DOHH2 (cell line): ENCODE data around the gene MACROD2.

Source experiments
- H3F3A ChIP-seq: fragments of 200-600 bp; sonication (generic), shearing (Covaris generic); 2 replicates; pipeline ENCODE4 v1.6.0; 2016; ENCODE audit warnings: antibody characterized with exemption, mild to moderate bottlenecking; ENCODE audit not compliant: control insufficient read depth, insufficient read depth
- H3K27ac ChIP-seq: fragments of 200-600 bp; sonication (generic); 2 replicates; pipeline ENCODE4 v1.5.1; 2014; ENCODE audit warnings: low read depth, mild to moderate bottlenecking, low read length, moderate library complexity
- H3K27me3 ChIP-seq: fragments of 200-600 bp; sonication (generic); 2 replicates; pipeline ENCODE4 v1.6.1; 2014; ENCODE audit warnings: mild to moderate bottlenecking, low read length, mixed read lengths; ENCODE audit not compliant: control insufficient read depth
- H3K36me3 ChIP-seq: fragments of 200-600 bp; sonication (generic); 2 replicates; pipeline ENCODE4 v1.6.1; 2014; ENCODE audit warnings: mild to moderate bottlenecking, low read length, moderate library complexity, mixed read lengths; ENCODE audit not compliant: control insufficient read depth
- H3K4me1 ChIP-seq: fragments of 200-600 bp; sonication (generic); 2 replicates; pipeline ENCODE4 v1.6.1; 2014; ENCODE audit warnings: mild to moderate bottlenecking, low read length, mixed read lengths; ENCODE audit not compliant: control insufficient read depth
- H3K4me2 ChIP-seq: fragments of 200-600 bp; sonication (generic); 2 replicates; pipeline ENCODE4 v1.6.0; 2014; ENCODE audit warnings: mild to moderate bottlenecking, low read length, moderate library complexity
- H3K4me3 ChIP-seq: fragments of 200-600 bp; sonication (generic); 2 replicates; pipeline ENCODE4 v1.5.1; 2014; ENCODE audit warnings: mild to moderate bottlenecking, low read length, mixed read lengths
- H3K79me2 ChIP-seq: fragments of 200-600 bp; sonication (generic); 2 replicates; pipeline ENCODE4 v1.6.1; 2014; ENCODE audit warnings: mild to moderate bottlenecking, low read length, mixed read lengths; ENCODE audit not compliant: control insufficient read depth
- H3K9me2 ChIP-seq: fragments of 200-600 bp; sonication (generic); replicated peaks from 2 replicates; pipeline ENCODE4 v1.6.1; 2014; ENCODE audit warnings: mild to moderate bottlenecking, low read length, mixed read lengths; ENCODE audit not compliant: control insufficient read depth
- H3K9me3 ChIP-seq: fragments of 200-600 bp; sonication (generic); 2 replicates; pipeline ENCODE4 v1.6.1; 2014; ENCODE audit warnings: antibody characterized with exemption, low read length, mixed read lengths; ENCODE audit not compliant: control insufficient read depth, insufficient read depth
- H4K20me1 ChIP-seq: fragments of 200-600 bp; sonication (generic); 2 replicates; pipeline ENCODE4 v1.6.0; 2014; ENCODE audit warnings: low read depth, mild to moderate bottlenecking, antibody characterized with exemption, low read length, moderate library complexity; ENCODE audit not compliant: control insufficient read depth, insufficient read depth
- CTCF ChIP-seq: fragments of 200-600 bp; sonication (generic); IDR thresholded peaks from one replicate; pipeline ENCODE4 v1.5.1; 2014; ENCODE audit warnings: antibody characterized with exemption, mild to moderate bottlenecking, low read depth, low read length; ENCODE audit not compliant: poor library complexity, severe bottlenecking
- EZH2phosphoT487 ChIP-seq: fragments of 200-600 bp; sonication (generic); IDR thresholded peaks from 2 replicates; pipeline ENCODE4 v1.6.1; 2017; ENCODE audit warnings: borderline replicate concordance, mild to moderate bottlenecking, antibody characterized with exemption, low read length, moderate library complexity, mixed read lengths

MACROD2 gene

GRCh38 chr20:15154070-15154469, 1158.8 kb downstream of the MACROD2 start:
- Histone ChIP-seq H3K4me3 (no peak overlapping the region), H3K4me1 (no peaks in the 10 kb centered on the region), H3K4me2 (no peak overlapping the region), H3F3A (no peaks in the 10 kb centered on the region), H3K9me3 (no peaks in the 10 kb centered on the region), H3K27ac (no peak overlapping the region), H3K79me2 (no peaks in the 10 kb centered on the region), H3K27me3 (no peaks in the 10 kb centered on the region), H3K36me3 (no peaks in the 10 kb centered on the region), H4K20me1 (no peaks in the 10 kb centered on the region), H3K9me2 (no peaks in the 10 kb centered on the region)
- TF ChIP-seq CTCF (no peak), EZH2phosphoT487 (no peak)

- Histone ChIP-seq H3K27ac (no peak overlapping the region), H3K27me3 (no peaks in the 10 kb centered on the region), H3K9me3 (no peaks in the 10 kb centered on the region), H3K79me2 (no peaks in the 10 kb centered on the region), H3K4me2 (no peak overlapping the region), H3K36me3 (no peaks in the 10 kb centered on the region), H3K9me2 (no peaks in the 10 kb centered on the region), H3K4me3 (no peak overlapping the region), H4K20me1 (no peaks in the 10 kb centered on the region), H3K4me1 (no peaks in the 10 kb centered on the region), H3F3A (no peaks in the 10 kb centered on the region)
- TF ChIP-seq EZH2phosphoT487, result no peak
- TF ChIP-seq CTCF, result no peak
Observed at GRCh38 chr20:15155848-15156401, 1160.6 kb downstream of the MACROD2 start.

GRCh38 chr20:15158533-15158932, 1163.2 kb downstream of the MACROD2 start:
- Histone ChIP-seq H3K27ac (no peak overlapping the region), H3K4me3 (no peak overlapping the region), H3K27me3 (no peaks in the 10 kb centered on the region), H3K4me1 (peaks cover 13% of the 10 kb centered on the region), H3K79me2 (no peaks in the 10 kb centered on the region), H3K4me2 (no peak overlapping the region), H3F3A (no peaks in the 10 kb centered on the region), H3K9me2 (no peaks in the 10 kb centered on the region), H3K36me3 (no peaks in the 10 kb centered on the region), H4K20me1 (no peaks in the 10 kb centered on the region), H3K9me3 (no peaks in the 10 kb centered on the region)
- TF ChIP-seq EZH2phosphoT487, result no peak
- TF ChIP-seq CTCF, result no peak
